HG03064 (cell line): Measurements from ENCODE around the gene PTPRM.

Source experiments
- ATAC-seq: cut with Tn5 transposase; IDR thresholded peaks from one replicate; pipeline ENCODE4 v1.9.1; 2021; ENCODE audit warnings: low read depth; ENCODE audit not compliant: unreplicated experiment

PTPRM gene

DNA sequence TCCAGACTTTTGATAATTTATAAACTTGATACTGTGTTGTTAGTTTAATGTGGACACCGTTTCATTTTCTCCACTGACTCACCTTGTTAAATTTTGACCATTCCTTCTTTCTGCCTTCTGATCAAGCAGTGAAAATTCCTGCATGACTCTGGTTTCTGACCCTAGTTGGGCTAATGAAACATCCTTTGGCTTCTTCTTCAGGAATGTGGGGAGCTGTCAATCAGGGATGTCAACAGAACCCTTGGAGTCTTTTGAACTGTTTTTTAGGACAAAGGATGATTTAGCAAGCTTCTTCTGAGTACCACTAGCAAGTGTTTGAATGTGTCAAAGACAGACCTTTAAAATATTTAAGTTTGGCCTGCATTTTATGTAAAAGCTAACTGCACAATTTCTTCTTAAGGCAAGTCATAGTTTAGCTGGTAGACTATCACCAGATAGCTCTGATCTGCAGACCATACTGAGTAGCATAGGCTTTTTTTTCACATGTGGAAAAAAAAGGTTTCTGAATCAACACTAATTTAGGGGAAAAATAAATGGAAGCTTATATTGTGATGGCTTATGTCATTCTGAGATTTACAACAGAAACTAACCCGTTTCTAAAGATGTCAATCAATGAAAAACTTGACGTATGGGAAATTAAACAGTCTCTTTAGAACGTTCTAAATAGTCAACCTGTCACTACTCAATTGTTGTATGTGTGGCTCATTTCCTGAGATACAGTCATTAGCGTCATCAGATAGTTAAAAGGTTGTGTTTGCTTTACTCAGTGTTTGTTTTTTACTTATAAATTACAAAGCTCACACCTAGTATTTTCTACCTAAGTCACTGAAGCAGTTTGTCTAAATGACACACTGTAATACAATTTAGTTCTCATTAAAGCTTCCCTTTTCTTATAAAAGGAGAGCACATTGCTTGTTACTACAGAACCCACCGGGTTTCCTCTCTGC, 311.4 kb downstream of the PTPRM start:
- ATAC-seq = no peak

GRCh38 chr18:7879717-7880116, 312.6 kb downstream of the PTPRM start:
- ATAC-seq = no peak

DNA sequence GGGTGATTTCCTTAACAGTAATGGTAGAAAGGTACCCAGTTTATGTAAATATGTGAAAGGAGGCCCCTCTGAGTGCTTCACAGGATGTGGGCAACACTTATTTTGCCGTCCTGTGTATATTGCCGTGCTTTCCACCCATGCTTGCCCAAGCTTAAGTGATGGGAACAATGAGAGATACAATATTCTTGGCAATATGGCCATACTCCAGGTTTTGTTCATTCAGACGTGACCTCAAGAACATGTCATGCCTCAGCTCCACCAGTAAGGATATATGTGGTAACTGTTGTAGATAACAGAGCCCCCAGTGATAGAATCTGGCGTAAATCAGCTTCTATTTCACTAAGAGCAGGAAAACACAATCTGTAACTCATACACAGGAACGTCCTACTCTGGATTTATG, 318.7 kb downstream of the PTPRM start:
- no peak for ATAC-seq

DNA sequence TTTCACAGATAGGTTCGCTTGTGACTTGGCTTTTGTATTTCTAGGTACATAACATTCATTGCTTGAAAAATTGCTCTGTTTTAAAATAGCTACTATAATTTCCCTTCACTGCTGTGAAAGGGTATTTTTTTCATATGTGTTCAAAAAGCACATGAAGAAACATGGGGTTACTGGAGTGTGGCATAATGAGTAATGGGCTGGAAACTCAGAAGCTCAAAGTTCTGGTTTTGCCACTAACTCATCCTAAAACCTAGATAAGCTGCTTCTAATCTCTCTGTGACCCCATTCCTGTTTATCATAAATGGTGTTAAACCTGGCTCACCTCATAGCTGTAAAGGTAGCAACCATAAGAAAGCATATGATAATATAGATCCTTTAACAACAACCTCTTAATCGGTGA, 319.3 kb downstream of the PTPRM start:
- ATAC-seq = no peak

- no peak for ATAC-seq
These were observed 322.4 kb downstream of the PTPRM start for GRCh38 chr18:7889515-7889914.

DNA sequence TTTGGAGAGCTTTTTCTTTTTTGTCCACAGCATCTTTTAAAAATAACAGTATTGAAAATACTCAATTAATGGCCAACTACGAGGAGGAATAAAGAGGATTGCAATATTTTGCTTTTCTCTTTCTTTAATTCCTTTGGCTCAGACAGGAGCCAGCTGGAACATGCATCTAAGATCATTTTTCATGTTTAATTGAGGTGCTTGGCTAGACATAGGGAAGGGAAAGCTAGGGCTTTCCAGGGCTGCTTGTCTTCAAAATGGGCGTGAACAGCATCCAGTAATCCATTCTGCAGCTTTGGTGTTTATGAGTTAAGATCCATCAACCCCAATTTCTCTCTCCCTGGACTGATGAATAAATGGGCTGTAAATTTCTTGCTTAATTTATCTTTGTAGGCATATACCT, 323.0 kb downstream of the PTPRM start:
- no peak for ATAC-seq

DNA sequence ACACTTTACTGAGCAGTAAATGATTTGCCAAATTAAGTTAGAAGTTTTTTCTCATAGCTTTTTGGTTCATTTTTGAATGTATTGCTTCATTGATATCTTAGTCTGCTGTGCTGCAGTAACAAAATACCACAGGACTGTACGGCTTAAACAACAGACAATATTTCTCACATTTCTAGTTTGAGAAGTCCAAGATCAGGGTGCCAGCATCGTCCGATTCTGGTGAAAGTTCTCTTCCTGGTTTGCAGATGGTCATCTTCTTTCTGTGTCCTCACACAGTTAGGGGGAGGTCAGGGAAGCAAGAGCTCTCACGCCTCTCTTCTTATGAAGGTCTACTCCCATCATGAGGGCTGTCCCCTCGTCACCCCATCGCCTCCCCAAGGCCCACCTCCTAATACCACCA, 325.4 kb downstream of the PTPRM start:
- no peak for ATAC-seq

DNA sequence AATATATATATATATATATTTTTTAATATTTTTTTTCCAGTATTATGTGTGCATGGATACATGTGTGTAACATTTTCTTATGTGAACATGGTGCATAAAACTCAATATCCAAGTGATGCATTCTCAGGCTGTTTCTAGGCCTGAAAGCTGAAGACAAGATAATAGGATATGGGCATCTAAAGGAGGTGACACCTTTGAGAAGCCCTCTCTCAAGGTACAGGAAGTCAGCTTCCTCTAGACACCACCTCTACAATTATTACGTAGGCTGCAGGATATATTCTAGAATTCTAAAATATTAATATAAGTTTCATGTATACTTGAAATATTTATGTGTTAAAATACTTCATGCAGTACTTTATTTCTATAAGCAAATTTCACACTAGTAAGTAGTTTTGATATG, 327.5 kb downstream of the PTPRM start:
- no peak for ATAC-seq

DNA sequence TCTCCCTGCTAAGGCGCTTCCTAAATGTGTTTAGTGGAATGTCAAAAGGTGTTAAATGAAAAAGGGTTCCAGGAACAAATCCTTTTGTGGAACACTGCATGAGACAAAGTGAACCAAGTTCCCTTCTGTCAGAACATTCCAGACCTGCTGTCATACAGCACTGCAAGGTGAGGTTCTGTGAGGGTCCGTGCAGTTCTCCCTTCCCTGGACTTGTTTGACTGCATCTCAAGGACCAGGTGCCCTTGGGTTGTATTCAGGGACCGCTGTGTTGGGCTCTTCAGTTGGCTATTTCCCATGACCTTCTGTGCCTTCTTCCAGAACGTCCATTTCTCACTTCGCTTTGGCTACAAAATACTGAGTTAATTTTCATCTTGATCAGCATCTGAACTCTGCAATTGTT, 328.2 kb downstream of the PTPRM start:
- no peak for ATAC-seq

DNA sequence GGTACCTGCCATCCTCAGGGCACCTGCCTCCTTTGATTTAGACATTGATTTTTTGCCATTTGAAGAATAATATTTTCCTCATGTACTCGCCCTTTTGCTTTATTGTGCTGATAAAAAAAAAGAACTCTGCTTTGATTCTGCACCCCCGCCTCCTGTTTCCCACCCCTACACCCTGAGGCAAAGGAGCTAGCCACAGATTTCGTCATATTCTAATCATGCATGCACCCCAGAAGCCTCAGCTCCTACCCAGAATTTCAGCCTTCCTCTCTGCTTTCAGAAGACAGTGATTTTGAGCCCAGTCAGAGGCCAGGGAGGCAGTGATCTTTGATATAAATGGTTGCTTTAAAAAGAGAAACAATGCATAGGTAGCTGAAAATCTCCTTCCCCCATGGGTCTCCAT, 329.0 kb downstream of the PTPRM start:
- ATAC-seq = no peak

GRCh38 chr18:7896805-7897518, 329.8 kb downstream of the PTPRM start:
- ATAC-seq = no peak

GRCh38 chr18:7898181-7898580, 331.1 kb downstream of the PTPRM start:
- ATAC-seq = no peak

GRCh38 chr18:7899078-7899477, 332.0 kb downstream of the PTPRM start:
- ATAC-seq = no peak

GRCh38 chr18:7900091-7900490, 333.0 kb downstream of the PTPRM start:
- no peak for ATAC-seq

- no peak for ATAC-seq
These were observed 334.5 kb downstream of the PTPRM start for GRCh38 chr18:7901657-7902056.

GRCh38 chr18:7902399-7902839, 335.3 kb downstream of the PTPRM start:
- no peak for ATAC-seq

DNA sequence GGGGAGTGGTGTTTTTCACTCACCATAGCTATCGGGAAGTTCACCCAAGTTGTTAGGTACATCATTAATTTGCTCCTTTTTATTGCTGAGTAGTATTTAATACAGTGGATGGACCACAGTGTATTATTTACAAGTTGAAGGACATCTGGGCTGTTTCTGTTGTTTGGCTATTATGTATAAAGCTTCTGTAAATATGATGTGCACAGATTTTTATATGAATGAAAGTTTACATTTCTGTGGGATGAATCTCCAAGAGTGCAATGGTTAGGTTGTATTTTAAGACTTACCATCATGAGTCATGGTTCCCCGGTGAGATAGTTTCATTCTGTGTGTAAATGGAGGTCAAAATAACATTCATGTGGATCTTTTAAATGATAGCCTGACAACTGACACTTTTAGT, 337.4 kb downstream of the PTPRM start:
- no peak for ATAC-seq

GRCh38 chr18:7908681-7909299, 341.7 kb downstream of the PTPRM start:
- no peak for ATAC-seq

- no peak for ATAC-seq
These were observed 347.9 kb downstream of the PTPRM start for GRCh38 chr18:7914834-7915670.

DNA sequence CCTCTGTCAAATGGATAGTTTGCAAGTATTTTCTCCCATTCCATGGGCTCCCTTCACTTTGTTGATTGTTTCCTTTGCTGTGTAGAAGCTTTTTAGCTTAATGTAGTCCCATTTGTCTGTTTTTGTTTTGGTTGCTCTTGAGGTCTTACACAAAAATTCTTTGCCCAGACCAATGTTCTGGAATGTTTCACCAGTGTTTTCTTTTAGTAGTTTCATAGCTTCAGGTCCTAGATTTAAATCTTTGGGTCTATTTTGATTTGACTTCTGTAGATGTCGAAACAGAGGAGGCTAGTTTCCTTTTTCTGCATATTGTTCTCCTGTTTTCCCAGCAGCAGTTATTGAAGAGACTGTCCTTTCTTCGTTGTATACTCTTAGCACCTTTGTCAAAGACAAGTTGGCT, 351.6 kb downstream of the PTPRM start:
- no peak for ATAC-seq
